ENCODE results near the gene C6orf52.
"Not testable (repeated sequence)": the region's sequence is repeated elsewhere in the genome, so short reads cannot be mapped to it uniquely, and the experiment has no call there.

C6orf52 gene

DNA sequence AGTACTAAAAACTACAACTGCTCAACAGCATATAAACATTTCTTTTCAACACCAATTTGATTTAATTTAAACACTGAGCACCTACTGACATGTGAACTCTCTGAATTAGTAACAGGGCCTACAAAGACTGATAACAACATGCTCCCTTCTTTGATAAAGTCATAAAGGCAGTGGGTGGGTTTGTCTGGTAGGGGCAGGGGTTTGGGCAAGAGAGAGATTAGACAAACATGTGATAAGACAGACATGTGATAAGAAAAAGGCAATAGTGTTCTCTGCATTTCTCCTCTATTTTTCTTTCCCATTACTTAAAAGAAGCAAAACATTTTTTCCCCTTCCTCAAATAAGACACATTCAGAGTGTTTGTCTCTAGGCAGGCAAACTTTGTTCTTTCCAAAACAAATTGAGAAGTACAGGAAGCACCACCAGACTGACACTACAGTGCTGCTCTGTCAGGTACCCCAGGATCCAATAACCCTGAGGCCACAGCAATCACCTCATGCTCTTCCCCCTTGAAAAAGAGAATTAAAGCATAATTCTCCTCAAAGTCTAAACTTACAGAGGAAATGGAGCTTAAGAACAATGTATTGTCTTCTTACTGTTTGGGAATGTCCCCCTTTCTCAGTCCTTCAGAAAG is 11.9 kb downstream of the C6orf52 start:
- DNase-seq = no peak
- H3K36me3 ChIP-seq (ENCODE audit: control insufficient read depth, insufficient read depth, low read length) = no peaks in the 10 kb centered on the region
- no peak overlapping the region for H3K27ac ChIP-seq (ENCODE audit: insufficient read depth, low read length, poor library complexity, severe bottlenecking)
- H3K4me3 ChIP-seq (ENCODE audit: insufficient read depth, low read depth, low read length, poor library complexity, severe bottlenecking) = no peak overlapping the region
- no peaks in the 10 kb centered on the region for H3K4me1 ChIP-seq (ENCODE audit: control insufficient read depth, insufficient read depth, low read length, poor library complexity, severe bottlenecking)
- no peaks in the 10 kb centered on the region for H3K9me3 ChIP-seq (ENCODE audit: control insufficient read depth, low read length)
- no peaks in the 10 kb centered on the region for H3K27me3 ChIP-seq (replicated peaks; ENCODE audit: control insufficient read depth, insufficient read depth, low read length, poor library complexity, severe bottlenecking)

DNA sequence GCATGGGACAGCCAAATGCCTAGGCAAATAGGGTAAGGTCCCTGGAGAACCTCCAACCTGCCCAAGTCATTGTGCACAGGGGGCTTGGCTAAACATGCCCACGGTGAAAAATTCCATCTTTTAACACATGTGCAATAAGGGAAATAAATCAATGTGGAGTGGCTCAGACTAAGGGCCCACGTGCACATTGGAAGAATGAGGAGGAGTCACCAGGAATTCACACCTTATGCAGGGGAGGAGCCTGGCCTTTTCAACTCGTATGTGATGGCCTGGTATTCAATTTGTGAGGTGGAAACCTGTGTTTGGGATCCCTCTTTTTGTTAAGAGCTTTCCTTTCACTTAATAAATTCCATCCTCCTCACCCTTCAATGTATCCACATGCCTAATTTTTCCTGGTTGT is 12.6 kb downstream of the C6orf52 start:
- Histone ChIP-seq H3K36me3 (ENCODE audit: control insufficient read depth, insufficient read depth, low read length) (no peaks in the 10 kb centered on the region), H3K4me3 (ENCODE audit: insufficient read depth, low read depth, low read length, poor library complexity, severe bottlenecking) (no peak overlapping the region), H3K4me1 (ENCODE audit: control insufficient read depth, insufficient read depth, low read length, poor library complexity, severe bottlenecking) (no peaks in the 10 kb centered on the region), H3K27ac (ENCODE audit: insufficient read depth, low read length, poor library complexity, severe bottlenecking) (no peak overlapping the region), H3K9me3 (ENCODE audit: control insufficient read depth, low read length) (no peaks in the 10 kb centered on the region), H3K27me3 (replicated peaks; ENCODE audit: control insufficient read depth, insufficient read depth, low read length, poor library complexity, severe bottlenecking) (no peaks in the 10 kb centered on the region)
- no peak for DNase-seq

DNA sequence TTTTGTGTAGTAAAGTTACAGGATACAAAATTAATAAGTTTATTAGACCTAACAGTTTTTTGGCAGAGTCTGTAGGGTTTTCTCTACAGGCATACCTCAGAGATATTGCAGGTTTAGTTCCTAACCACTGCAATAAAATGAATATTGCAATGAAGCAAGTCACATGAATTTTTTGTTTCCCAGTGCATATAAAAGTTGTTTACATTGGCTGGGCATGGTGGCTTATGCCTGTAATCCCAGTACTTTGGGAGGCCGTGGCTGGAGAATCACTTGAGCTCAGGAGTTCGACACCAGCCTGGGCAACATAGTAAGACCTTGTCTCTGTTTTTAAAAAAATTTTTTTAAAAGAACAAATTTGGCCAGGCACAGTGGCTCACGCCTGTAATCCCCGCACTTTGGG is 16.0 kb downstream of the C6orf52 start:
- Histone ChIP-seq H3K9me3 (ENCODE audit: control insufficient read depth, low read length) (no peaks in the 10 kb centered on the region), H3K4me1 (ENCODE audit: control insufficient read depth, insufficient read depth, low read length, poor library complexity, severe bottlenecking) (no peaks in the 10 kb centered on the region), H3K4me3 (ENCODE audit: insufficient read depth, low read depth, low read length, poor library complexity, severe bottlenecking) (no peak overlapping the region), H3K36me3 (ENCODE audit: control insufficient read depth, insufficient read depth, low read length) (no peaks in the 10 kb centered on the region), H3K27ac (ENCODE audit: insufficient read depth, low read length, poor library complexity, severe bottlenecking) (no peak overlapping the region), H3K27me3 (replicated peaks; ENCODE audit: control insufficient read depth, insufficient read depth, low read length, poor library complexity, severe bottlenecking) (no peaks in the 10 kb centered on the region)
- DNase-seq = no peak

DNA sequence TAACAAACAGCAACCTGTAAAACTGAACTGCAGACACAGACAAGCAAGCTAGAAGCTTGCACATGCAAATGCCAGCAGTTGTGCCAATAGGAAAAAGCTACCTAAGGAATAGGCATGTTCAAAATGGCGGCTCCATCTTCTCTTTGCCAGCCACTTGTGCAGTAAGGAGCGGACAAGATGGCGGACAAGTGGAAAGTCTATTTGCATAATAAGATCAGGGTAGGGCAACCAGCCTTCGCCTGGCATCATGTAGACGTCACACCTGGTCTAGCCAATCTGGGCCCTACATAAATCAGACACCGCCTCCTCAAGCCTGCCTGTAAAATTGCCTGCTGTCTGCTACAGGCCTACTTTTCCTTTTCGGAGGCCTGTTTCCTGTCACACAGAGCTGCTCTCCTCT is 18.0 kb downstream of the C6orf52 start:
- no peaks in the 10 kb centered on the region for H3K27me3 ChIP-seq (replicated peaks; ENCODE audit: control insufficient read depth, insufficient read depth, low read length, poor library complexity, severe bottlenecking)
- H3K36me3 ChIP-seq (ENCODE audit: control insufficient read depth, insufficient read depth, low read length) = no peaks in the 10 kb centered on the region
- H3K27ac ChIP-seq (ENCODE audit: insufficient read depth, low read length, poor library complexity, severe bottlenecking) = no peak overlapping the region
- no peak for DNase-seq
- H3K4me3 ChIP-seq (ENCODE audit: insufficient read depth, low read depth, low read length, poor library complexity, severe bottlenecking) = no peak overlapping the region
- no peaks in the 10 kb centered on the region for H3K9me3 ChIP-seq (ENCODE audit: control insufficient read depth, low read length)
- no peaks in the 10 kb centered on the region for H3K4me1 ChIP-seq (ENCODE audit: control insufficient read depth, insufficient read depth, low read length, poor library complexity, severe bottlenecking)

DNA sequence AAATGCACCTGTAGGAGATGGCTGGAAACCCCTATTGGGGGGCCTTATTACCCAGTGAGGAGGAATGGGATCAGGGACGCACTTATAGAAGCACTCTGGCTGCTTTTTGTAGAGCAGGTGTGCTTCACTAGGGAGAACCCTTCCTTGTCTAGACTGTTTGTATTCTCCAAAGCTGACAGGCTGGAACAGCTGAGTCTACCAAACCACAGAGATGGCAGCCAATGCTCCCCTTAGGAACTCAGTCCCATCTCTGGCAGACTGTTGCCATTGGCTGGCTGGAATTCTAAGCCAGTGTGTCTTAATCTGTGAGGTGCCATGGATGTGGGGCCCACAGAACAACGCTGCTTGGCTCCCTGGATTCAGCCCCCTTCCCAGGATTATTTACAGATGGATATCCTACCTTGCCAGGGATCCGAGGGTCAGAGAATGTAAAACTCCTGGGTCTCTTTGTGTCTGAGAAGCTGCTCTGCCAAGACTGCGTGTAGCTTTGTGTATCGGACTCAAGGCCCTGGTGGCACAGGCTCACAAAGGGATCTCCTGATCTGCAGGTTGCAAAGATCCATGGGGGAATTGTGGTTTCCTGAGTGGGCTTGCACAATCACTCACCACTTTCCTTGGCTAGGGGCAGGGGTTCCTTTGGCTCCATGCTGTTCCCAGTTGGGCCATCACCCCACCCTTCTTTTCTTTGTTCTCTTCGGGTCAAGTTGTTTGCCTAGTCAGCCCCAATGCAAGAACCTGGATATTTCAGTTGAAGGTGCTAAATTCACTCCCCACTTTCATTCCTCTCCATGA is 26.1 kb downstream of the C6orf52 start:
- no peaks in the 10 kb centered on the region for H3K9me3 ChIP-seq (ENCODE audit: control insufficient read depth, low read length)
- H3K27me3 ChIP-seq (replicated peaks; ENCODE audit: control insufficient read depth, insufficient read depth, low read length, poor library complexity, severe bottlenecking) = peaks cover 4% of the 10 kb centered on the region
- H3K36me3 ChIP-seq (ENCODE audit: control insufficient read depth, insufficient read depth, low read length) = no peaks in the 10 kb centered on the region
- no peaks in the 10 kb centered on the region for H3K4me1 ChIP-seq (ENCODE audit: control insufficient read depth, insufficient read depth, low read length, poor library complexity, severe bottlenecking)
- H3K4me3 ChIP-seq (ENCODE audit: insufficient read depth, low read depth, low read length, poor library complexity, severe bottlenecking) = no peak overlapping the region
- H3K27ac ChIP-seq (ENCODE audit: insufficient read depth, low read length, poor library complexity, severe bottlenecking) = no peak overlapping the region
- DNase-seq = no peak

DNA sequence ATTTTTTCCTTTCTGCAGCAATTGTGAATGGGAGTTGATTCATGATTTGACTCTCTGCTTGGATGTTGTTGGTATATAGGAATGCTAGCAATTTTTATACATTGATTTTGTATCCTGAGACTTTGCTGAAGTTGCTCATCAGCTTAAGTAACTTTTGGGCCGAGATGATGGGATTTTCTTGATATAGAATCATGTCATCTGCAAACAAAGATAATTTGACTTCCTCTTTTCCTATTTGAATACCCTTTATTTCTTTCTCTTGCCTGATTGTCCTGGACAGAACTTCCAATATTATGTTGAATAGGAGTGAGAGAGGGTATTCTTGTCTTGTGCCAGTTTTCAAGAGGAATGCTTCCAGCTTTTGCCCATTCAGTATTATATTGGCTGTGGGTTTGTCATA is 28.8 kb downstream of the C6orf52 start:
- not testable (repeated sequence) for H3K4me3 ChIP-seq (ENCODE audit: insufficient read depth, low read depth, low read length, poor library complexity, severe bottlenecking); H3K9me3 ChIP-seq (ENCODE audit: control insufficient read depth, low read length); H3K27ac ChIP-seq (ENCODE audit: insufficient read depth, low read length, poor library complexity, severe bottlenecking); H3K27me3 ChIP-seq (replicated peaks; ENCODE audit: control insufficient read depth, insufficient read depth, low read length, poor library complexity, severe bottlenecking); H3K4me1 ChIP-seq (ENCODE audit: control insufficient read depth, insufficient read depth, low read length, poor library complexity, severe bottlenecking); DNase-seq; H3K36me3 ChIP-seq (ENCODE audit: control insufficient read depth, insufficient read depth, low read length)

DNA sequence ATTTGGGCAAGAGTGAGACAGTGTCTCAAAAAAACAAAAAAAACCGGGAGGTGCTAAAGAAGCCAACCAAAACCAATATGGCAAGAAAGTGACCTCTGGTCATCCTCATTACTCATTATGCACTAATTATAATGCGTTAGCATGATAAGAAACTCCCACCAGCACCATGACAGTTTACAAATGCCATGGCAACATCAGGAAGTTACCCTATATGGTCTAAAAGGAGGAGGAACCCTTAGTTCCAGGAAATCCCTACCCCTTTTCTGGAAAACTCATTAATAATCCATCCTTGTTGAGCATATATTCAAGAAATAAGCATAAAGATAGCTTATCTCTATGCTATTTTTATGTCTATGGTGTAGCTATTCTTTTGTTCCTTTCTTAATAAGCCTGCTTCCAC is 31.7 kb downstream of the C6orf52 start:
- Histone ChIP-seq H3K4me3 (ENCODE audit: insufficient read depth, low read depth, low read length, poor library complexity, severe bottlenecking) (no peak overlapping the region), H3K36me3 (ENCODE audit: control insufficient read depth, insufficient read depth, low read length) (no peaks in the 10 kb centered on the region), H3K27me3 (replicated peaks; ENCODE audit: control insufficient read depth, insufficient read depth, low read length, poor library complexity, severe bottlenecking) (no peaks in the 10 kb centered on the region), H3K27ac (ENCODE audit: insufficient read depth, low read length, poor library complexity, severe bottlenecking) (no peak overlapping the region), H3K4me1 (ENCODE audit: control insufficient read depth, insufficient read depth, low read length, poor library complexity, severe bottlenecking) (no peaks in the 10 kb centered on the region), H3K9me3 (ENCODE audit: control insufficient read depth, low read length) (no peaks in the 10 kb centered on the region)
- DNase-seq = no peak

DNA sequence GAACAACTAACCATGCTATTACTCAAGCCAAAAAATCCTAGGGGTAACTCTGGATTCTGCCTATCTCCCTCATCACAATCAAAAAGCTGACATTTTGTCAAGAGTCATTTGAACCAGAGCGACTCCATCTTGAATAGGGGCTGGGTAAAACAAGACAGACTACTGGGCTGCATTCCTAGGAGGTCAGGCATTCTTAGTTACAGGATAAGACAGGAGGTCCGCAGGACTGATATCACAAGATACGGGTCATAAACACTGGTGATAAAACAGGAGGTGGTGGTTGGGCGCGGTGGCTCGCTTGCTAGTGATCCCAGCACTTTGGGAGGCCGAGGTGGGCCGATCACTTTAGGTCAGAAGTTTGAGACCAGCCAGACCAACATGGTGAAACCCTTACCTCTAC is 32.2 kb downstream of the C6orf52 start:
- Histone ChIP-seq H3K27me3 (replicated peaks; ENCODE audit: control insufficient read depth, insufficient read depth, low read length, poor library complexity, severe bottlenecking) (no peaks in the 10 kb centered on the region), H3K27ac (ENCODE audit: insufficient read depth, low read length, poor library complexity, severe bottlenecking) (no peak overlapping the region), H3K4me3 (ENCODE audit: insufficient read depth, low read depth, low read length, poor library complexity, severe bottlenecking) (no peak overlapping the region), H3K36me3 (ENCODE audit: control insufficient read depth, insufficient read depth, low read length) (no peaks in the 10 kb centered on the region), H3K4me1 (ENCODE audit: control insufficient read depth, insufficient read depth, low read length, poor library complexity, severe bottlenecking) (no peaks in the 10 kb centered on the region), H3K9me3 (ENCODE audit: control insufficient read depth, low read length) (no peaks in the 10 kb centered on the region)
- no peak for DNase-seq

DNA sequence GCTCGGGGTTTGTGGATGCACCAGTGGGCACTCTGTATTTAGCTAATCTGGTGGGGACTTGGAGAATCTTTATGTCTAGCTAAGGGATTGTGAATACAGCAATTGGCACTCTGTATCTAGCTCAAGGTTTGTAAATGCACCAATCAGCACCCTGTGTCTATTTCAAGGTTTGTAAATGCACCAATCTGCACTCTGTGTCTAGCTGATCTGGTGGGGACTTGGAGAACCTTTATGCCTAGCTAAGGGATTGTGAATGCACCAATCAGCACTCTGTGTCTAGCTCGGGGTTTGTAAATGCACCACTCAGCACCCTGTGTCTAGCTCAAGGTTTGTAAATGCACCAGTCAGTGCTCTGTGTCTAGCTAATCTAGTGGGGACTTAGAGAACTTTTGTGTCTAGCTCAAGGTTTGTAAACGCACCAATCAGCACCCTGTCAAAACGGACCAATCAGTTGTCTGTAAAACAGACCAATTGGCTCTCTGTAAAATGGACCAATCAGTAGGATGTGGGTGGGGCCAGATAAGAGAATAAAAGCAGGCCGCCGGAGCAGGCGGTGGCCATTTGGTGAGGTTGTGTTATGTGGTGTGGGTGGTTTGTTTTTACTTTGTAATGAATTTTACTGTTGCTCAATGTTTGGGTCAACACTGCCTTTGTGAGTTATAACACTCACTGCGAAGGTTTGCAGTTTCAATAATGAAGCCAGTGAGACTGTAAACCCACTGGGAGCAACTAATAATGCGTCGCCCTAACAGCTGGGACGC is 33.8 kb downstream of the C6orf52 start:
- not testable (repeated sequence) for DNase-seq; H3K9me3 ChIP-seq (ENCODE audit: control insufficient read depth, low read length); H3K27ac ChIP-seq (ENCODE audit: insufficient read depth, low read length, poor library complexity, severe bottlenecking); H3K4me3 ChIP-seq (ENCODE audit: insufficient read depth, low read depth, low read length, poor library complexity, severe bottlenecking); H3K36me3 ChIP-seq (ENCODE audit: control insufficient read depth, insufficient read depth, low read length); H3K27me3 ChIP-seq (replicated peaks; ENCODE audit: control insufficient read depth, insufficient read depth, low read length, poor library complexity, severe bottlenecking); H3K4me1 ChIP-seq (ENCODE audit: control insufficient read depth, insufficient read depth, low read length, poor library complexity, severe bottlenecking)

Data from effector memory CD4-positive, alpha-beta T cell (primary cell).